GM12878 (cell line): ENCODE measurements around the gene SPRED2. TPM values are rescaled to one million over a fixed set of nuclear protein-coding genes. Genes with fewer than 3 reads are reported as not detected.

ENCODE experiments used
- ATAC-seq: fragments of 200-7000 bp; cut with Tn5 transposase; 3 replicates; pipeline ENCODE4 v1.9.1; 2020; ENCODE audit warnings: mild to moderate bottlenecking, moderate library complexity
- BruUV-seq: library from RNA; stranded (reverse); fragments of 400-500 nt; replicated peaks from 2 replicates; lab custom pipeline; 2021; lab: Mats Ljungman, UMichigan
- CTCF ChIA-PET: fragments of 300-600 bp; sonication (Branson Sonifier 250); formaldehyde crosslinking; extraction: SDS; loops from one replicate; lab custom pipeline; 2021; ENCODE audit warnings: inconsistent platforms; lab: Yijun Ruan, JAX
- POLR2A ChIA-PET: fragments of 350-600 bp; formaldehyde crosslinking; extraction: SDS; loops from one replicate; lab custom pipeline; 2021; ENCODE audit warnings: inconsistent platforms; lab: Charles Lee
- RAD21 ChIA-PET: fragments of 300-600 bp; sonication (Branson Sonifier 250); formaldehyde crosslinking; loops from one replicate; lab custom pipeline; 2023; ENCODE audit warnings: antibody characterized with exemption; ENCODE audit not compliant: unreplicated experiment; lab: Charles Lee
- SMC1A ChIA-PET: fragments of 300-600 bp; sonication (Branson Sonifier 250); formaldehyde crosslinking; loops from one replicate; lab custom pipeline; 2023; ENCODE audit not compliant: unreplicated experiment, uncharacterized antibody; lab: Charles Lee
- DNase-seq: peaks from one replicate; pipeline ENCODE4 v3.0.0-alpha.2; 2011; ENCODE audit warnings: low read depth, low spot score
- FAIRE-seq: peaks from 3 replicates; lab custom pipeline; 2011; peaks lifted over from hg19 to GRCh38; lab: Jason Lieb, UNC
- H2AFZ ChIP-seq: 2 replicates; pipeline ENCODE4 v1.6.0; 2011; ENCODE audit warnings: low read depth, low read length, control low read depth; ENCODE audit not compliant: control insufficient read depth
- H3K27ac ChIP-seq: 2 replicates; pipeline ENCODE4 v1.5.1; 2011; ENCODE audit warnings: control low read depth; ENCODE audit not compliant: control insufficient read depth, insufficient read depth
- H3K27me3 ChIP-seq, 2 experiments: replicated peaks in 1 of 2; 2 replicates each; pipeline versions ENCODE4 v1.6.0 to v1.6.1; 2011; ENCODE audit warnings: low read length in 1 of 2; ENCODE audit not compliant: control insufficient read depth in 2 of 2, insufficient read depth in 2 of 2
- H3K36me3 ChIP-seq, 2 experiments: 2 replicates each; pipeline ENCODE4 v1.5.1; 2011; ENCODE audit warnings: low read length in 1 of 2; ENCODE audit not compliant: control insufficient read depth in 2 of 2, insufficient read depth in 2 of 2
- H3K4me1 ChIP-seq: 2 replicates; pipeline ENCODE4 v1.6.1; 2011; ENCODE audit warnings: mild to moderate bottlenecking, low read length, moderate library complexity, mixed read lengths; ENCODE audit not compliant: control insufficient read depth, insufficient read depth
- H3K4me2 ChIP-seq: 2 replicates; pipeline ENCODE4 v1.6.0; 2011; ENCODE audit warnings: control low read depth; ENCODE audit not compliant: control insufficient read depth, insufficient read depth
- H3K4me3 ChIP-seq: fragments of 200-600 bp; sonication (generic); 2 replicates; pipeline ENCODE4 v1.5.1; 2016
- H3K79me2 ChIP-seq: 2 replicates; pipeline ENCODE4 v1.6.0; 2011; ENCODE audit warnings: low read length; ENCODE audit not compliant: control insufficient read depth, insufficient read depth
- H3K9ac ChIP-seq: 2 replicates; pipeline ENCODE4 v1.8.0; 2011; ENCODE audit warnings: low read length, control low read depth, mixed read lengths; ENCODE audit not compliant: control insufficient read depth, insufficient read depth
- H3K9me3 ChIP-seq: replicated peaks from 3 replicates; pipeline ENCODE4 v1.5.1; 2011; ENCODE audit warnings: mild to moderate bottlenecking, low read length; ENCODE audit not compliant: control insufficient read depth, insufficient read depth
- H4K20me1 ChIP-seq: 2 replicates; pipeline ENCODE4 v1.6.0; 2011; ENCODE audit not compliant: control insufficient read depth, insufficient read depth
- BCL3 ChIP-seq: IDR thresholded peaks from 2 replicates; pipeline ENCODE4 v1.6.1; 2011; ENCODE audit warnings: borderline replicate concordance, low read depth, mild to moderate bottlenecking, moderate library complexity, low read length; ENCODE audit not compliant: insufficient read depth, poor library complexity, severe bottlenecking
- CEBPB ChIP-seq, 2 experiments: fragments of 150-350 bp in 1 of 2; IDR thresholded peaks; 2 replicates each; pipeline ENCODE4 v1.6.1; 2012 to 2014; ENCODE audit warnings: low read depth in 2 of 2, low read length in 2 of 2, borderline replicate concordance in 1 of 2, inconsistent platforms in 1 of 2
- HDAC2 ChIP-seq: fragments of 200-600 bp; sonication (generic); IDR thresholded peaks from 2 replicates; pipeline ENCODE4 v1.6.1; 2017
- MEF2A ChIP-seq: IDR thresholded peaks from 2 replicates; pipeline ENCODE4 v1.6.1; 2011; ENCODE audit warnings: low read depth, mild to moderate bottlenecking, low read length, moderate library complexity; ENCODE audit not compliant: insufficient read depth
- NFIC ChIP-seq: IDR thresholded peaks from 2 replicates; pipeline ENCODE4 v1.6.1; 2012; ENCODE audit warnings: low read depth, mild to moderate bottlenecking, inconsistent platforms, low read length, moderate library complexity
- WGBS: methylation state at CpG from one replicate; pipeline ENCODE4 v1.1.6; 2016; ENCODE audit warnings: low lambda C conversion rate; ENCODE audit not compliant: insufficient replicate concordance, insufficient coverage; ENCODE audit errors: missing lambda C conversion rate; 5-methylcytosine and 5-hydroxymethylcytosine counted together
- in situ Hi-C: fragments of 300-500 bp; cut with MboI; formaldehyde crosslinking; loops from 9 replicates; pipeline ENCODE4 v1.14.3; 2018; ENCODE audit warnings: mixed read lengths
- intact Hi-C: fragments of 100-400 bp; cut with micrococcal nuclease; formaldehyde crosslinking; loops from one replicate; pipeline ENCODE4 v1.14.2; 2022; ENCODE audit not compliant: unreplicated experiment
- polyA plus RNA-seq, 11 experiments: library from polyadenylated mRNA; depleted of rRNA in 4 of 11; unstranded in 6 of 11; stranded (reverse) in 5 of 11; fragments of >200 nt; fragmentation: Nextera tagmentation in 4 of 11; fragmentation: Illumina TruSeq in 1 of 11; extraction: Ambion mirVana in 4 of 11; extraction: Trizol in 1 of 11; gene quantifications; 1 replicate in 1 of 11; 2 replicates in 10 of 11; pipeline versions ENCODE4 v1.2.1 to v1.2.3, GENCODE V29; 2011 to 2016; ENCODE audit warnings: inconsistent platforms in 2 of 11, missing spikeins in 2 of 11, low read depth in 1 of 11
- total RNA-seq, 4 experiments: library from RNA; depleted of rRNA in 3 of 4; stranded (reverse); fragments of >200 nt in 3 of 4; fragmentation: Illumina TruSeq in 1 of 4; extraction: Trizol in 1 of 4; gene quantifications; 2 replicates each; pipeline versions ENCODE4 v1.2.1 to v1.2.3, GENCODE V29; 2013 to 2021

Gene SPRED2
- total and polyA plus RNA-seq, 10 of the 15 experiments (the other 5 are each of a cell fraction or from before 2014, with no cell fraction given) = 3.0 to 23.9 (median 9.7) TPM

GRCh38 chr2:65383541-65384488, 48.6 kb downstream of the SPRED2 start:
- ChIA-PET CTCF (interaction anchor here (0.7 to 2.8 kb wide), 10 partner anchors 9 to 120 kb away, joined by 3 to 13 read pairs (median 4); no protein-coding TSS in a partner anchor), RAD21 (interaction anchor here (0.7 to 2.5 kb wide), 10 partner anchors 11 to 52 kb away, joined by 3 to 8 read pairs (median 4); no protein-coding TSS in a partner anchor), SMC1A (interaction anchor here (0.7 to 7.3 kb wide), 17 partner anchors 10 to 120 kb away, joined by 3 to 80 read pairs (median 4); no protein-coding TSS in a partner anchor), POLR2A (interaction anchor here (1.0 to 2.9 kb wide), 4 partner anchors 10 to 46 kb away, joined by 3 to 9 read pairs (median 6); no protein-coding TSS in a partner anchor)
- no peak overlapping the region for H2AFZ ChIP-seq
- no peaks in the 10 kb centered on the region for H3K27me3 ChIP-seq
- in situ Hi-C loops = no loop called here
- no TSS peak for BruUV-seq
- peak overlapping the region; percentile 65; the same call in 1 of the 2 replicates for H3K27ac ChIP-seq
- no peaks in the 10 kb centered on the region for H3K9me3 ChIP-seq
- FAIRE-seq = no peak
- H3K36me3 ChIP-seq = peaks cover 0 to 2% of the 10 kb centered on the region in 2 experiments; a peak in 2 of 4 replicates
- intact Hi-C loops = no loop called here
- ATAC-seq = no peak
- no peaks in the 10 kb centered on the region for H3K79me2 ChIP-seq
- peak overlapping the region; percentile 56 for H3K4me2 ChIP-seq
- peaks cover 49% of the 10 kb centered on the region for H3K4me1 ChIP-seq
- no peak overlapping the region for H3K9ac ChIP-seq
- no peak for TF ChIP-seq CEBPB (IDR thresholded peaks at IDR 0.05; ENCODE audit: borderline replicate concordance in 1 of 2, low read depth in 2 of 2, low read length in 2 of 2)
- H4K20me1 ChIP-seq = no peaks in the 10 kb centered on the region
- no peak overlapping the region for H3K4me3 ChIP-seq
- no peak for DNase-seq
- 88% methylated on average over 17 of the region's 17 CpGs for WGBS

GRCh38 chr2:65382776-65383357, 49.5 kb downstream of the SPRED2 start:
- H3K79me2 ChIP-seq = no peaks in the 10 kb centered on the region
- no peak for ATAC-seq
- ChIA-PET SMC1A (interaction anchor here (0.7 to 7.3 kb wide), 14 partner anchors 10 to 107 kb away, joined by 3 to 80 read pairs (median 4); no protein-coding TSS in a partner anchor), CTCF (interaction anchor here (0.7 to 2.8 kb wide), 8 partner anchors 10 to 119 kb away, joined by 3 to 13 read pairs (median 4); no protein-coding TSS in a partner anchor), POLR2A (interaction anchor here (1.0 to 2.9 kb wide), 4 partner anchors 9 to 46 kb away, joined by 3 to 9 read pairs (median 6); no protein-coding TSS in a partner anchor), RAD21 (interaction anchor here (0.7 to 2.5 kb wide), 9 partner anchors 10 to 53 kb away, joined by 3 to 8 read pairs (median 3); no protein-coding TSS in a partner anchor)
- WGBS = 2% methylated on average over 20 of the region's 20 CpGs
- H3K9ac ChIP-seq = no peak overlapping the region; the same call in 1 of the 2 replicates
- no peak for FAIRE-seq
- peaks cover 0 to 2% of the 10 kb centered on the region in 2 experiments; a peak in 2 of 4 replicates for H3K36me3 ChIP-seq
- intact Hi-C loops (no loop called here), in situ Hi-C loops (no loop called here)
- H3K27me3 ChIP-seq = no peaks in the 10 kb centered on the region
- no peaks in the 10 kb centered on the region for H3K9me3 ChIP-seq
- H3K4me1 ChIP-seq = peaks cover 42% of the 10 kb centered on the region
- H3K4me2 ChIP-seq = peak overlapping the region; percentile 56
- H2AFZ ChIP-seq = no peak overlapping the region; the same call in 1 of the 2 replicates
- H3K27ac ChIP-seq = peak overlapping the region; percentile 65
- H3K4me3 ChIP-seq = no peak overlapping the region
- H4K20me1 ChIP-seq = no peaks in the 10 kb centered on the region
- no peak for DNase-seq
- no TSS peak for BruUV-seq
- TF ChIP-seq HDAC2 (no peak), NFIC (peak; percentile 90), MEF2A (peak; percentile 79; the same call in 1 of the 2 replicates), BCL3 (peak; percentile 78)
